HFF-Myc (cell line): ENCODE data around the gene FAM72A.
A peak's percentile ranks its signal among the peaks of the same experiment; 100 is the strongest.
"Not testable (repeated sequence)": the region's sequence is repeated elsewhere in the genome, so short reads cannot be mapped to it uniquely, and the experiment has no call there.

Experiments
- DNase-seq: peaks from one replicate; pipeline ENCODE4 v3.0.0-alpha.2; 2011; ENCODE audit warnings: low read depth; ENCODE audit errors: extremely low read depth
- H3K4me3 ChIP-seq: replicated peaks from 2 replicates; pipeline ENCODE4 v1.5.1; 2011; ENCODE audit warnings: low read depth, mild to moderate bottlenecking, control low read depth, low read length

FAM72A gene

DNA sequence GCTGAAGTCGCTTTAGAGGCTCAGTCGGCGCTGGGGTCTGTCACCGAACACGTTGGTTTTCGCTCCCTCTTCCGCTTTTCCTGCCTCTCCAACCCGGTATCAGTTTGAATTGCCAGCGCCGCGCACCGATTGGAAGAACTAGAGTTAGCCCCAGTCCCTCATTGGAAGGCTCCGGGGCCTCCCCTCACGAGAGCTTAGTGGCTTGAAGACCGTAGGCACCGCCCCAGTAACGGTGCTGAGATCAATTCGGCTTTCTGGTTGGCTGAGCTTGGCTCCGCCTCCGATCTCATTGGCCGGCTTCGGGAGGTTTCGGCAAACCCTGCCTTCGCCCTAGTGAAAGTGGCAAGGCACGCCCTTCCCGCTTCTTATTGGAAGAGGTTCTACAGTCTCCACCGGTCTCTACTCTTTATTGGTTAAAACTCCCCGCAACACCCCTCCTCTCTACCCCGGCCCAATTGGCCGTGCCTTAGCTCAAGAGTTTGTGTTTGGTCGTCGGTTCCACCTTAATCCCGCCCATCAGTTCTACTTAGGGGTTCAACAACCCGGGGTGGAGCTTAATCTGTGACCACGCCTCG lies at the start of gene FAM72A:
FAM72A (minus strand) TSS at position 51 of the 575 bp plus-strand sequence. CDS start 814 bp downstream, outside the sequence.
- peak; percentile 95 for DNase-seq
- H3K4me3 ChIP-seq: peak within 1 kb of the TSS; percentile 42

- DNase-seq, H3K4me3 ChIP-seq: not testable (repeated sequence)
Measured at GRCh38 chr1:206250953-206251681, 48.5 kb upstream of the FAM72A start.

DNA sequence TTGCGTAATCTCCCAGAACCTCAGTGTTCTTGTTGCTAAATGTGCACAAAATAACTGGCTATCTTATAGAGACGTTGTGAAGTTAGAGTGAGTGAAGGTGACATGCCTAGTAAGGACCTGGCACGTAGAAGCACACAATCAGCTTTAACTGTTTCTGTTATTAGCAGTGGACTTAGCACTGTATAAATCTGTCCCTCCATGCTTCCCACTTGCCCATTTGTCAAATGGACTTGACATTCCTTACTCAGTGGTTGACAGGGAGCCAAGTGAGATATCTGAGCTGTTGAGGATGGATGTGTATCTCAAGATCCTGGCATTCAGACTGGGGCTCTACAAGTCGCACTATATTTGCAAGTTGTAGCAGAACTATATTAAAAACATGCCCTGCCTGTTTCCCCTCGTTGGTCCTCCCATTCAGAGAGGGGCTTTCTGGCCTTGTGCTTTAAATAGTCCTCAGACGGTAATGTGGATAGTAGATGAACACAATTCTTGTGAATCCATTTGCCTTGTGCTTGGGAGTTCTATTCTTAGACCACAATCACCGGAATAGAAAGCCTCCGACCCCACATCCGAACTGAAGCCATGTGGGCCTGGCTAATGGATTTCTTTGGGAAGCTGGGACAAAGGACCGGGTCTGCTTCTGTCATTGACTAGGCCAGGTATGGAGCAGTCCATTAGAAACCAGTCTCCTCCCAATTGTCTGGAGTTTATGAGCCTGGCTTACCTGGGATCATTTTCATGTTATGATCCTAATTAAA lies 43.7 kb upstream of the FAM72A start:
- not testable (repeated sequence) for DNase-seq, H3K4me3 ChIP-seq

DNA sequence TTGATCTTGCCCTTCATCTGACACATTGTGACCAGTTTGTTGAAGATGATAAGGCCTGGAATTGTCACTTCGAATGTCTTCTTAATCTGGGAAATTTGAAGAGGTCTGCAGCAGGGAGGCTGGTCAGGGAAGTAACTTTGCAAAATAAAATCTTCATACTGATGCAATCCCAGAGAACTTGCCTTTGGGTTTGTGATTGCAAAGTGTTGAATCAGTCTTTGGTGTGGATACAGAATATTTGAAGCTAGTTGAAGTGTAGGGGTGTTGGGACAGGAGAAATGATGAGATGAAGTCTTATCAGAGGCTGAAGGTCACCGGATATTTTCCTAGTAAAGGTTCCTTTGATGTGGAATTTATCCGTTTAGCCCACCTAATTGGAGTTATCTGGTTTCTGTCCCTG lies 42.8 kb upstream of the FAM72A start:
- DNase-seq, H3K4me3 ChIP-seq: not testable (repeated sequence)

GRCh38 chr1:206243335-206243734 lies 40.7 kb upstream of the FAM72A start:
- H3K4me3 ChIP-seq, DNase-seq: not testable (repeated sequence)

DNA sequence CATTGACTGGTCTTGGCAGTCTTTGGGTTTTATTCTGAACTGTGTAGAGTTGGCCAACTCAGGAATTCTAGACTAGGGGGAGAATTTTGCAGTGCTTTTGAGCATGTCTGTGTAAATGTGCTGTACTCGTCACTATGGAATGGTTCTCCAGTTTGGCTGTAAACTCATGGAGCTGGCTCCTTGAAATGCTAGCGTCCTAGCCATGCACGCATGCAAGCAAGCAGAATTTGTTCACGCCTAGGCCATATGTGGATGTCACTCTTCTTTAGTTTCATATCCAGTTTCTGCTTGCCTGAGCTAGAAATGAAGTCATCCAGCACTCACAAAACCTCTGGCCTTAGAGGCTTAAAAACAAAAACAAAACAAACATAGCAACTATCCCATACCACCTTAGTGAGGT lies 37.6 kb upstream of the FAM72A start:
- not testable (repeated sequence) for DNase-seq, H3K4me3 ChIP-seq

GRCh38 chr1:206235190-206235589 lies 32.6 kb upstream of the FAM72A start:
- DNase-seq: not testable (repeated sequence)

DNA sequence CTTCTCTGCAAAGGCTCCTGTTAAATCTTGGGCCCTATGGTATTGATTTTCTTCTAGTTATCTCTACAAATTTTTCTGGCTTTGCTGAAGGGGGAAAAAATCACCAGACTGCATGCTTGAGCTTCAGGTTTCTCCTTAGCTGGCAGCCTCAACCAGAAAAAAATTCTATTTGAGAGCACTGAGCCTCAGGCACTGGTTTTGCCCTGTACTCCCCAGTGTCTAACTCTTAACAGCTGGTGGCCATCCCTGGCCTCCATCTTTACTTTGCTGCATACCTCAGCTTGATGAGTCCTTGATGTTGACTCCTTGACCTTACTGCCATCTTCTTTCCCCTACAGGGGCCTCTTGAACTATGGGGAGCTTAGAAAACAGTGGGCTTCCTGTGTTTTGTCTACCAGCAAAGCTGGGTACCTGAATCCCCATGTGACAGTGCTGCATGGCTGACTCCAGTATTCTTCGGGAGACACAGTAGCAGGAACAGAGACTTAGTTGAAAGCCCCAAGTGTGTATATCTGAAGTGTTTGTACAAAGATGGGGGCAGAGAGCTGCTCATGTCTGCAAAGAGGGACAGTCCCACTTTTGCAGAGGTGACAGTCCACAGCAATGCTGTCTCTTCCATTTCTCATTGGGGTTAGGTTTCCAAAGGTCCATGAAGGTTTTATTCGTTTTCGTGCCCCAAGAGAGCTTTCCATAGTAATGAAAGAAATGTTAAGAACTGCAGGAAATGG lies 31.7 kb upstream of the FAM72A start:
- H3K4me3 ChIP-seq, DNase-seq: not testable (repeated sequence)

More at GRCh38 chr1:206235190-206235589, 32.6 kb upstream of the FAM72A start:
- H3K4me3 ChIP-seq: not testable (repeated sequence)

- H3K4me3 ChIP-seq, DNase-seq: not testable (repeated sequence)
Measured at GRCh38 chr1:206232970-206233645, 30.5 kb upstream of the FAM72A start.

- not testable (repeated sequence) for DNase-seq
Measured at GRCh38 chr1:206231989-206232388, 29.4 kb upstream of the FAM72A start.

DNA sequence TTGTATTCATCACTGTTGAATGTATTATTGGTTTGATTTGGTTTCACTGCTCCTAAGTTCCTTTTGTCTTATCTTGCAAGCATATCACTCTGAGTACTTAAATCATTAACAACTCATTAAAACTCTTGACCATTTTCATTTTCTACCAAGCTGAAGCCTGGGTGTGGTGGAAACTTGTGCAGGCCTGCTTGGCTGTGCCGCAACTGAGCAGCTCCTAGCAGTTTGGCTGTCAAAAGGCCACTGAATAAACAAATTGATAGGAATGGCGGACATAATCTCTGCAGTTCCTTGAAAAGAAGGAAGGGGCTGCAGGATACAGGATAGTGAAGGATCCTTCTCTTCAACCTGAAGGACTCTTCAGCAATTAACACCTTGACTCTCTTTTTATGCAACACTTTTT lies 26.6 kb upstream of the FAM72A start:
- H3K4me3 ChIP-seq, DNase-seq: not testable (repeated sequence)

More at GRCh38 chr1:206231989-206232388, 29.4 kb upstream of the FAM72A start:
- not testable (repeated sequence) for H3K4me3 ChIP-seq

DNA sequence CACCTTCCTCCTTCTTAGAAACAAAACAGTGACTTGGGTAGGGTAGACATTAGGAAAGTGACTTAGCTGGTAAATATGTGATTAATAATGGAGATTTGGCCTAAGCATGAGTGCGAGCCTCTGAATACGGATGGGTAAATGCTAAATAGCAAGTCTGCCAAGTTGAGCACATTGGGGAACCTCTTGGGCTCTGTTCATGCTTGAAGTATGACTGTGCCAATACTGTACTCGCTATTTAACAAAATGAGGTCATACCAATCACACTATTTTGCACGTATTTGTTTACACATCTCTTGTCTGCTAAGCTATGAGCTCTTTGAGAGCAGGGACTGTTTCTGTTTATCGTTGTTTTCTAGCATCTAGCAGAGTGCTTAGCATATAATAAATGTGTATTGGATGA lies 24.2 kb upstream of the FAM72A start:
- DNase-seq, H3K4me3 ChIP-seq: not testable (repeated sequence)

DNA sequence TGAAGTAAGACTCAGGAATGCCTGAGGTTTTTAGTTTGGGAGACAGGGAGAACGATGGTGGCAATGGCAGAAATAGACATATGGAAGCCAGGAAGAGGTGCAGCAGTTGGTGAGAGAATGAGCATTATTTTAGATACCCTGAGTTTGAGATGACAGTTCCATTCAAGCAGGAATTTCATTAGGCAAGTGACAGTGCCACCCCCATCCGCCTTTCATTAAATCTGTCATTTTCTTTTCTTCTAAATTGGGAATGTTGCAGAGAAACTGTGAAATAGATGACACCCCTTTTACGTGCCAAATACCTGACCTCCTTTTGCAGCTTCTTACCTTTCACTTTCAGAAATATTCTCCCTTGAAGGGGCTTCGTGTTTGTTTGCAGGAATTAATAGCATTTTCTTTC lies 22.7 kb upstream of the FAM72A start:
- not testable (repeated sequence) for H3K4me3 ChIP-seq, DNase-seq

- H3K4me3 ChIP-seq, DNase-seq: not testable (repeated sequence)
Measured at GRCh38 chr1:206224190-206224776, 21.6 kb upstream of the FAM72A start.

DNA sequence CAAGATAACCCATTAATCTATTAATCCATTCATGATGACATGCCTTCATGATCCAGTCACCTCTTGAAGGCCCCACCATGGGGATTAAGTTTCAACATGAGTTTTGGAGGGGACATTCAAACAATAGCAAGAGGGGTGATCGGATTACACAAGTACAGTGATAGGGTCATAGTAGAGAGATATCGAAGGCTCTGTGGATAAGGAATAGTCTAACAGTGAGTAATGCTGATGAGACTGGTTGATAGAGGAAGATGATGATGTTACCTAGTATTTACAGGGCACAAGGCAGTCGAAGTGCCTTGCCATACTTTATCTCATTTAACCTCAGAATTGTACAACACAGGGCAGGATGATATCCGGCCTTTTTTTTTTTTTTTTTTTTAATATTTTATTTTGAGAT lies 18.9 kb upstream of the FAM72A start:
- not testable (repeated sequence) for H3K4me3 ChIP-seq, DNase-seq

DNA sequence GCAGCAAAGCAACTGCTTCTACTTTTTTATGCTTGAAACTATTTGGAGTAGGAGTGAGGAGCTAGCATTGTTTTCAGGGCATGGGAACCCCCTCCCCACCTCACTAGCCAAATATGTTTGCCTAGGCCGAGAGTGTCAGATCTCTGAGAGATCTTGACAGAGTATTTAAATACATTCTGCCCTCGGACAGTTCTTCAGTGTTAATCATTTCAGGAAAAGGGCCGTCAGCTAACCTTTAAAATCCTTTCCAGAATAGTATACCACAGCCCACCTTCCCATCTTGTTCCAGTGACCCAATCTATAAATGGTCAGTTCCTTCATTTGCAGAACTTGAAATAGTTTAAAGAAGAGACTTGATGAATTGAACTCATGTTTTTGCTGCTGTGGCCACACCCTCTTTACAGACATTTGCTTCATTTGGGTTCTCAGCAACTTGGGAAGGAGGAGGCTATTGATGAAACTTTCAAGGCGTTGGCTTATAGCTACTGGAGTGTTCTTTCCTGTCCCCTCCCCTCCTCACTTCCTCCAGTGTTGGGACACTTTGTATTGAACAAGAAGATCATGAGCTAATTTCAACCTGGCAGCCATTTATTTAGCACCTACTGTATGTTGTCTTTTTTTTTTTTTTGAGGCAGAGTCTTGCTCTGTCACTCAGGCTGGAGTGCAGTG lies 17.8 kb upstream of the FAM72A start:
- not testable (repeated sequence) for DNase-seq, H3K4me3 ChIP-seq
